Uterus (tissue), 4 donors: ENCODE data around the gene FAM234B. TPM values are rescaled to one million over a fixed set of nuclear protein-coding genes. Genes with fewer than 3 reads are reported as not detected.

ENCODE experiments used
- DNase-seq, 2 donors: peaks; one replicate each; pipeline ENCODE4 v3.0.0-alpha.2; 2019 to 2020
- H3K27ac ChIP-seq, 2 donors: fragments of 200-600 bp; sonication (generic); 1 replicate in 1 of 2; 2 replicates in 1 of 2; pipeline ENCODE4 v1.5.1; 2016 to 2018
- H3K27me3 ChIP-seq, 2 donors: fragments of 200-600 bp; sonication (generic); one replicate each; pipeline ENCODE4 v1.5.1; 2018 to 2019; ENCODE audit warnings: control low read depth in 1 of 2
- H3K36me3 ChIP-seq, 2 donors: fragments of 200-600 bp; sonication (generic); one replicate each; pipeline ENCODE4 v1.5.1; 2019; ENCODE audit warnings: control low read depth in 1 of 2
- H3K4me1 ChIP-seq, 2 donors: fragments of 200-600 bp; sonication (generic); one replicate each; pipeline ENCODE4 v1.5.1; 2018 to 2019; ENCODE audit warnings: control low read depth in 1 of 2
- H3K4me3 ChIP-seq, 2 donors: fragments of 200-600 bp; sonication (generic); 1 replicate in 1 of 2; 2 replicates in 1 of 2; pipeline ENCODE4 v1.5.1; 2018 to 2019; ENCODE audit warnings: mild to moderate bottlenecking in 1 of 2
- H3K9me3 ChIP-seq, 2 donors: fragments of 200-600 bp; sonication (generic); one replicate each; pipeline ENCODE4 v1.5.1; 2019; ENCODE audit warnings: control low read depth in 1 of 2
- CTCF ChIP-seq, 4 experiments: fragments of 200-600 bp in 2 of 4; fragments of 450-650 bp in 2 of 4; sonication (generic) in 2 of 4; IDR thresholded peaks; one replicate each; pipeline ENCODE4 v1.5.1; 2016 to 2019; ENCODE audit warnings: antibody characterized with exemption in 4 of 4, mild to moderate bottlenecking in 2 of 4, moderate library complexity in 1 of 4
- POLR2A ChIP-seq, 2 donors: fragments of 450-650 bp; IDR thresholded peaks; one replicate each; pipeline ENCODE4 v1.6.1; 2016; ENCODE audit warnings: antibody characterized with exemption in 2 of 2, mild to moderate bottlenecking in 1 of 2, moderate library complexity in 1 of 2
- intact Hi-C: fragments of 100-400 bp; cut with DNase I; formaldehyde crosslinking; loops from one replicate; pipeline ENCODE4 v1.15.1; 2023; ENCODE audit warnings: low total_unique reads
- total RNA-seq, 4 donors: library from RNA; depleted of rRNA in 3 of 4; stranded (reverse); fragments of >200 nt in 3 of 4; gene quantifications; one replicate each; pipeline versions ENCODE4 v1.1.0 to v1.2.4, GENCODE V29; 2014 to 2023
- donor health status: DM: yes; HTN: yes; CAD: no.

Gene FAM234B
- total RNA-seq, 4 donors from 2014 or later = 2.4 to 8.3 (median 4.6) TPM

GRCh38 chr12:13104409-13104808 lies 60.2 kb downstream of the FAM234B start:
- intact Hi-C loops = no loop called here
- no peaks in the 10 kb centered on the region for H3K27me3 ChIP-seq

GRCh38 chr12:13105781-13106180 lies 61.6 kb downstream of the FAM234B start:
- no peaks in the 10 kb centered on the region for H3K36me3 ChIP-seq
- no peaks in the 10 kb centered on the region for H3K4me1 ChIP-seq
- TF ChIP-seq CTCF (IDR thresholded peaks at IDR 0.05) (no peak), POLR2A (IDR thresholded peaks at IDR 0.05) (no peak)
- no peak for DNase-seq
- intact Hi-C loops = no loop called here
- H3K27me3 ChIP-seq = no peaks in the 10 kb centered on the region
- H3K4me3 ChIP-seq = no peak overlapping the region
- no peak overlapping the region for H3K27ac ChIP-seq
- H3K9me3 ChIP-seq = no peaks in the 10 kb centered on the region

More at GRCh38 chr12:13104409-13104808, 60.2 kb downstream of the FAM234B start:
- H3K9me3 ChIP-seq = no peaks in the 10 kb centered on the region
- no peak overlapping the region for H3K4me3 ChIP-seq
- H3K36me3 ChIP-seq = no peaks in the 10 kb centered on the region
- DNase-seq = no peak
- TF ChIP-seq POLR2A (IDR thresholded peaks at IDR 0.05) (no peak), CTCF (IDR thresholded peaks at IDR 0.05) (no peak)
- H3K4me1 ChIP-seq = peaks cover 0 to 7% of the 10 kb centered on the region in 2 donors
- no peak overlapping the region for H3K27ac ChIP-seq

GRCh38 chr12:13106666-13107065 lies 62.5 kb downstream of the FAM234B start:
- H3K9me3 ChIP-seq = no peaks in the 10 kb centered on the region
- no peak for TF ChIP-seq CTCF (IDR thresholded peaks at IDR 0.05)
- H3K27ac ChIP-seq = no peak overlapping the region
- intact Hi-C loops = no loop called here
- no peak for DNase-seq
- H3K4me3 ChIP-seq = no peak overlapping the region
- H3K27me3 ChIP-seq = no peaks in the 10 kb centered on the region
- H3K36me3 ChIP-seq = no peaks in the 10 kb centered on the region
- H3K4me1 ChIP-seq = no peaks in the 10 kb centered on the region

- Histone ChIP-seq H3K27me3 (no peaks in the 10 kb centered on the region), H3K9me3 (no peaks in the 10 kb centered on the region), H3K4me3 (no peak overlapping the region), H3K4me1 (no peaks in the 10 kb centered on the region), H3K27ac (no peak overlapping the region), H3K36me3 (no peaks in the 10 kb centered on the region)
- intact Hi-C loops = no loop called here
- DNase-seq = no peak
- TF ChIP-seq CTCF (IDR thresholded peaks at IDR 0.05) (no peak), POLR2A (IDR thresholded peaks at IDR 0.05) (no peak)
These were observed 68.8 kb downstream of the FAM234B start for GRCh38 chr12:13112968-13113367.

- no peak for DNase-seq
- Histone ChIP-seq H3K36me3 (no peaks in the 10 kb centered on the region), H3K4me3 (no peak overlapping the region), H3K27ac (no peak overlapping the region), H3K27me3 (no peaks in the 10 kb centered on the region), H3K4me1 (no peaks in the 10 kb centered on the region), H3K9me3 (no peaks in the 10 kb centered on the region)
- no peak for TF ChIP-seq CTCF (IDR thresholded peaks at IDR 0.05)
- TF ChIP-seq POLR2A (IDR thresholded peaks at IDR 0.05) = no peak
- intact Hi-C loops = no loop called here
These were observed 70.3 kb downstream of the FAM234B start for GRCh38 chr12:13114251-13115052.
